ENCODE data around the gene CREB1. TPM values are rescaled to one million over a fixed set of nuclear protein-coding genes. Genes with fewer than 3 reads are reported as not detected.

Gene CREB1
- total and polyA plus RNA-seq, 9 of the 15 experiments (the other 6 are each of a cell fraction or from before 2014, with no cell fraction given): 8.9 to 51.3 (median 19.5) TPM

DNA sequence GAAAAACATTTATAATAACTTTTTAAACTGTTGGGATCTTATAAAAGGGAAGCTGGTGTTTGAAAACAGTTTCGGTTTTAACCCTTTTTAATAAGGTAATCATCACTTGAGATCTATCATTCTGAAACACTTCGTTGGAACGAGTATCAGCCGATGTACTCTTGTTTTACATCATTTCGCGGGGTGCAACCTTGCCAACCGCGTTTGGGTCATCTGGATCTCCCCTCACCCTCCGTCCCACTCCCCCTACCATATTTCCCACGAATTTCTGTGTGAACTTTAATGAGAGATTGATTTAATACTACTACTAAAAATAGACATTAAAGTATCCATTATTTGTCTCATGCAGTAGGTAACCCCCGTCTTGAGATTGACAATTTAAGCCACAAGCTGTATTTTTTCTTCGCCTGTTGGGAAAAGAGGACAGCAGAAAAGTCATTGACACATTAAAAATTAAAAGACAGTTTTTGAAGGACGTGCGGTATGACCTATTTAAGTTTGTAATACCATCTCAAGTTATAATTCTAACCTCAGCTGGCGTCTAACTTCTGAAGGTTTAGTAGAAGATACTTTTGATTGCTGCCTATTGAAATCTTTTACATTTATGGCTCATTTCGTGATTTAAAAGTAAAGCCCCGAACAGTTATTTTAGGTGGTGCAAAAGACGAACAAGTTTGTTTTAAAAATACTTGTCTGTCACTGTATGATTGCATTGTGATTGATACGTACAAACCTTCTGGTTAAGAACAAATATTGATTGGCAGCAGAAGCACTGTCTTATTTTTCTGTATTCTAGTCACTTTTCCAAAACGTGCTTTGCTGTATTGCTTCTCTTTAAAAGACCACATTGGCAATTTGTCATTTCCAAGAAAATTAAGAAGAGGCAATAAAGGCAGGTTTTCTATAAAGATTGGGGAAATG lies 1.5 kb downstream of the CREB1 start (continued):
- TF ChIP-seq, protein P1, sequence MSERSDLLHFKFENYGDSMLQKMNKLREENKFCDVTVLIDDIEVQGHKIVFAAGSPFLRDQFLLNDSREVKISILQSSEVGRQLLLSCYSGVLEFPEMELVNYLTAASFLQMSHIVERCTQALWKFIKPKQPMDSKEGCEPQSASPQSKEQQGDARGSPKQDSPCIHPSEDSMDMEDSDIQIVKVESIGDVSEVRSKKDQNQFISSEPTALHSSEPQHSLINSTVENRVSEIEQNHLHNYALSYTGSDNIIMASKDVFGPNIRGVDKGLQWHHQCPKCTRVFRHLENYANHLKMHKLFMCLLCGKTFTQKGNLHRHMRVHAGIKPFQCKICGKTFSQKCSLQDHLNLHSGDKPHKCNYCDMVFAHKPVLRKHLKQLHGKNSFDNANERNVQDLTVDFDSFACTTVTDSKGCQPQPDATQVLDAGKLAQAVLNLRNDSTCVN (CRISPR knock-in tag; IDR thresholded peaks at IDR 0.05): no peak
- TF ChIP-seq ETV5 (CRISPR knock-in tag; IDR thresholded peaks at IDR 0.05; ENCODE audit: low read depth) (no peak), MTF1 (CRISPR knock-in tag; IDR thresholded peaks at IDR 0.05; ENCODE audit: borderline replicate concordance) (no peak), CSDE1 (IDR thresholded peaks at IDR 0.05) (no peak), HNRNPUL1 (IDR thresholded peaks at IDR 0.05; ENCODE audit: low read length) (no peak), ETV6 (IDR thresholded peaks at IDR 0.05; ENCODE audit: borderline replicate concordance in 1 of 2, low read depth in 2 of 2, low read length in 1 of 2) (no peak), ETV6 (CRISPR knock-in tag; IDR thresholded peaks at IDR 0.05; ENCODE audit: borderline replicate concordance) (no peak), ZFX (CRISPR knock-in tag; IDR thresholded peaks at IDR 0.05) (no peak), TCFL5 (CRISPR knock-in tag; conservative IDR thresholded peaks at IDR 0.05) (no peak)
- TF ChIP-seq, protein P2, sequence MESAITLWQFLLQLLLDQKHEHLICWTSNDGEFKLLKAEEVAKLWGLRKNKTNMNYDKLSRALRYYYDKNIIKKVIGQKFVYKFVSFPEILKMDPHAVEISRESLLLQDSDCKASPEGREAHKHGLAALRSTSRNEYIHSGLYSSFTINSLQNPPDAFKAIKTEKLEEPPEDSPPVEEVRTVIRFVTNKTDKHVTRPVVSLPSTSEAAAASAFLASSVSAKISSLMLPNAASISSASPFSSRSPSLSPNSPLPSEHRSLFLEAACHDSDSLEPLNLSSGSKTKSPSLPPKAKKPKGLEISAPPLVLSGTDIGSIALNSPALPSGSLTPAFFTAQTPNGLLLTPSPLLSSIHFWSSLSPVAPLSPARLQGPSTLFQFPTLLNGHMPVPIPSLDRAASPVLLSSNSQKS (CRISPR knock-in tag; IDR thresholded peaks at IDR 0.05): no peak
- TF ChIP-seq, protein P3, sequence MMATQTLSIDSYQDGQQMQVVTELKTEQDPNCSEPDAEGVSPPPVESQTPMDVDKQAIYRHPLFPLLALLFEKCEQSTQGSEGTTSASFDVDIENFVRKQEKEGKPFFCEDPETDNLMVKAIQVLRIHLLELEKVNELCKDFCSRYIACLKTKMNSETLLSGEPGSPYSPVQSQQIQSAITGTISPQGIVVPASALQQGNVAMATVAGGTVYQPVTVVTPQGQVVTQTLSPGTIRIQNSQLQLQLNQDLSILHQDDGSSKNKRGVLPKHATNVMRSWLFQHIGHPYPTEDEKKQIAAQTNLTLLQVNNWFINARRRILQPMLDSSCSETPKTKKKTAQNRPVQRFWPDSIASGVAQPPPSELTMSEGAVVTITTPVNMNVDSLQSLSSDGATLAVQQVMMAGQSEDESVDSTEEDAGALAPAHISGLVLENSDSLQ (IDR thresholded peaks at IDR 0.05): peak; percentile 30; the same call in 1 of the 2 replicates
- TF ChIP-seq, protein P4, sequence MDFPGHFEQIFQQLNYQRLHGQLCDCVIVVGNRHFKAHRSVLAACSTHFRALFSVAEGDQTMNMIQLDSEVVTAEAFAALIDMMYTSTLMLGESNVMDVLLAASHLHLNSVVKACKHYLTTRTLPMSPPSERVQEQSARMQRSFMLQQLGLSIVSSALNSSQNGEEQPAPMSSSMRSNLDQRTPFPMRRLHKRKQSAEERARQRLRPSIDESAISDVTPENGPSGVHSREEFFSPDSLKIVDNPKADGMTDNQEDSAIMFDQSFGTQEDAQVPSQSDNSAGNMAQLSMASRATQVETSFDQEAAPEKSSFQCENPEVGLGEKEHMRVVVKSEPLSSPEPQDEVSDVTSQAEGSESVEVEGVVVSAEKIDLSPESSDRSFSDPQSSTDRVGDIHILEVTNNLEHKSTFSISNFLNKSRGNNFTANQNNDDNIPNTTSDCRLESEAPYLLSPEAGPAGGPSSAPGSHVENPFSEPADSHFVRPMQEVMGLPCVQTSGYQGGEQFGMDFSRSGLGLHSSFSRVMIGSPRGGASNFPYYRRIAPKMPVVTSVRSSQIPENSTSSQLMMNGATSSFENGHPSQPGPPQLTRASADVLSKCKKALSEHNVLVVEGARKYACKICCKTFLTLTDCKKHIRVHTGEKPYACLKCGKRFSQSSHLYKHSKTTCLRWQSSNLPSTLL (IDR thresholded peaks at IDR 0.05): no peak
- TF ChIP-seq, protein P5, sequence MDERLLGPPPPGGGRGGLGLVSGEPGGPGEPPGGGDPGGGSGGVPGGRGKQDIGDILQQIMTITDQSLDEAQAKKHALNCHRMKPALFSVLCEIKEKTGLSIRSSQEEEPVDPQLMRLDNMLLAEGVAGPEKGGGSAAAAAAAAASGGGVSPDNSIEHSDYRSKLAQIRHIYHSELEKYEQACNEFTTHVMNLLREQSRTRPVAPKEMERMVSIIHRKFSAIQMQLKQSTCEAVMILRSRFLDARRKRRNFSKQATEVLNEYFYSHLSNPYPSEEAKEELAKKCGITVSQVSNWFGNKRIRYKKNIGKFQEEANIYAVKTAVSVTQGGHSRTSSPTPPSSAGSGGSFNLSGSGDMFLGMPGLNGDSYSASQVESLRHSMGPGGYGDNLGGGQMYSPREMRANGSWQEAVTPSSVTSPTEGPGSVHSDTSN (CRISPR knock-in tag; IDR thresholded peaks at IDR 0.05; ENCODE audit: low read depth): no peak
- TF ChIP-seq, protein P5 (tag; conservative IDR thresholded peaks at IDR 0.05; ENCODE audit: low read depth): 0 out of 2 replicates have a peak, but pooled peaks have one; percentile 18

All from K562 (cell line).